Prostate gland (tissue), 2 donors: Measurements from ENCODE around the gene FHIT.

Source experiments
- POLR2A ChIP-seq: fragments of 450-650 bp; IDR thresholded peaks from one replicate; pipeline ENCODE4 v1.6.1; 2016; ENCODE audit warnings: antibody characterized with exemption, mild to moderate bottlenecking
- TF ChIP-seq, protein P1 (sequence below), 4 experiments: fragments of 200-600 bp in 2 of 4; fragments of 450-650 bp in 2 of 4; sonication (generic) in 2 of 4; IDR thresholded peaks; 1 replicate in 3 of 4; 2 replicates in 1 of 4; pipeline ENCODE4 v1.5.1; 2016 to 2019; ENCODE audit warnings: antibody characterized with exemption in 4 of 4, mild to moderate bottlenecking in 2 of 4, moderate library complexity in 2 of 4

DNA sequence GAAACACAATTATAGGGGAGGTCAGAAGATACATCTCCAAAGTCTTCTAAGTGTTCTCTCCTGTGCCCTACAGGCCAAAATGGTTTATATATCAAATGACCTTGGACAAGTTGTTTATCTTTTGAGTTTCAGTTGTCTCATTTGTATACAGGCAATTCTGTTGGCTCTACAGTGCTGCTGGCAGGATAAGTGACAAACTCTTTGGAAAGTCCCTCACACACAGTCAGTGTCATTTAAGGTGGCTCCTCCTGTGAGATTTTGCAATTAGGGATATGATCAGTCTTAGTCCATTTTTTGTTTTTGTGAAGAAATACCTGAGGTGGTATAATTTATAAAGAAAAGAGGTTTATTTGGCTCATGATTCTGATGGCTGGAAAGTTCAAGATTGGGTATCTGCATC, 1165.6 kb downstream of the FHIT start:
- TF ChIP-seq, protein P1, sequence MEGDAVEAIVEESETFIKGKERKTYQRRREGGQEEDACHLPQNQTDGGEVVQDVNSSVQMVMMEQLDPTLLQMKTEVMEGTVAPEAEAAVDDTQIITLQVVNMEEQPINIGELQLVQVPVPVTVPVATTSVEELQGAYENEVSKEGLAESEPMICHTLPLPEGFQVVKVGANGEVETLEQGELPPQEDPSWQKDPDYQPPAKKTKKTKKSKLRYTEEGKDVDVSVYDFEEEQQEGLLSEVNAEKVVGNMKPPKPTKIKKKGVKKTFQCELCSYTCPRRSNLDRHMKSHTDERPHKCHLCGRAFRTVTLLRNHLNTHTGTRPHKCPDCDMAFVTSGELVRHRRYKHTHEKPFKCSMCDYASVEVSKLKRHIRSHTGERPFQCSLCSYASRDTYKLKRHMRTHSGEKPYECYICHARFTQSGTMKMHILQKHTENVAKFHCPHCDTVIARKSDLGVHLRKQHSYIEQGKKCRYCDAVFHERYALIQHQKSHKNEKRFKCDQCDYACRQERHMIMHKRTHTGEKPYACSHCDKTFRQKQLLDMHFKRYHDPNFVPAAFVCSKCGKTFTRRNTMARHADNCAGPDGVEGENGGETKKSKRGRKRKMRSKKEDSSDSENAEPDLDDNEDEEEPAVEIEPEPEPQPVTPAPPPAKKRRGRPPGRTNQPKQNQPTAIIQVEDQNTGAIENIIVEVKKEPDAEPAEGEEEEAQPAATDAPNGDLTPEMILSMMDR (IDR thresholded peaks at IDR 0.05), result no peak
- TF ChIP-seq POLR2A, result no peak
